ENCODE measurements around the gene ACSBG1.

ACSBG1 gene

DNA sequence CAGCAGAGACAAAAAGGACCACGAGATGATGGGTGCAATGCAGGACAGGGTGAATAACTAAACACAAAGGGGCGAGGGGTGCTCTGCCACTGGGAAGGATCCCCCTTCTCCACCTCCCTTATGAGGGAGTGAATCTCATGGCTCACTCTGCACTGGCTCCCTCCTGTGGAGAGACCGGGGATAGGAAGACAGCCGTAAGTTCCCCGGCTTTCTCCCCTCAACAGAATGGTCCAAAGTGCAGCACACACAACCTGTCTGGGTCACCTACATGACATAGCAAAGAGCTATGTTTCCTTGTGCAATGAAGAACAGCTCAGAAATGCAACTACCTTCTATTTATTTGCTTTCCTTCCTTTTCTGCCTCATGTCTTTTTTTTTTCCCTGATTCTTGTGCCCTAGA, 7.8 kb upstream of the ACSBG1 start:
- no peak overlapping the region for H2AK5ac ChIP-seq (ENCODE audit: low read length)
- no peak overlapping the region for H3K4me2 ChIP-seq (ENCODE audit: low read length)
- no peak overlapping the region for H3K4ac ChIP-seq (ENCODE audit: low read depth, low read length)
- no peaks in the 10 kb centered on the region for H3K27me3 ChIP-seq (ENCODE audit: insufficient read depth, low read length, poor library complexity)
- H2BK5ac ChIP-seq (ENCODE audit: low read length), result no peak overlapping the region
- no peak overlapping the region for H2BK15ac ChIP-seq (replicated peaks; ENCODE audit: low read depth)
- H3K79me1 ChIP-seq (ENCODE audit: low read length), result no peaks in the 10 kb centered on the region
- no peak overlapping the region for H3K18ac ChIP-seq (ENCODE audit: low read length)
- peaks cover 7% of the 10 kb centered on the region for H3K4me1 ChIP-seq (ENCODE audit: control insufficient read depth, low read depth, low read length)
- no peaks in the 10 kb centered on the region for H3K79me2 ChIP-seq (ENCODE audit: control insufficient read depth, insufficient read depth, low read length)
- no peak overlapping the region for H3K23ac ChIP-seq (ENCODE audit: low read length)
- H3K9ac ChIP-seq (ENCODE audit: low read length), result no peak overlapping the region
- H3K56ac ChIP-seq (ENCODE audit: low read length), result no peak overlapping the region
- DNase-seq, result peak; percentile 48
- no peak overlapping the region for H4K5ac ChIP-seq (ENCODE audit: low read length)
- no CpG with 5 or more reads among the region's 5 CpGs for WGBS (ENCODE audit: extremely low coverage, insufficient coverage, low lambda C conversion rate)
- no peak overlapping the region for H4K8ac ChIP-seq (ENCODE audit: low read depth, low read length)
- H3K36me3 ChIP-seq (ENCODE audit: control insufficient read depth, insufficient read depth, low read length), result no peaks in the 10 kb centered on the region
- H3K27ac ChIP-seq (ENCODE audit: low read depth, low read length), result no peak overlapping the region
- H3K4me3 ChIP-seq (ENCODE audit: low read length), result no peak overlapping the region
- no peak overlapping the region for H2BK120ac ChIP-seq (ENCODE audit: low read depth, low read length)

DNA sequence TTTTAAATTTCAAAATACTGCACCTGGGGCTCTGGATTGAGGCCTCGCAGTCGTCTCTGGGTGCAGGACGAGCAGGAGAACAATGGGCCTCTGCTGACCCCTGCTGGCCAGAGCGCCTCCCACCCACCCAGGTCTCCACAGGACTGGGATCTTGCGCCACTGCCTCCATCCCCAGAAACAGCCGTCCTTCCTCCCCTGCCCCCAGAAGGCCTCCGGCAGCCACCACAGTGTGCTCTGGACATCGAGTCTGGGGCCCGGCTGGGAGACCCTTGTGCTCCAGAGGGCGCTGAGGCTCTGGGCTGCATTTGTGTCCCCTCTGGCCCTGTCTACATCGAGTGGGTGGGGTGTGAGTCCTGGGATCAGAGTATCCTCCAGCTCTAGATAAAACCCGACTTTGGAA, 6.7 kb upstream of the ACSBG1 start:
- Histone ChIP-seq H3K79me2 (ENCODE audit: control insufficient read depth, insufficient read depth, low read length) (no peaks in the 10 kb centered on the region), H3K4me1 (ENCODE audit: control insufficient read depth, low read depth, low read length) (peaks cover 7% of the 10 kb centered on the region), H3K4me2 (ENCODE audit: low read length) (no peak overlapping the region), H3K56ac (ENCODE audit: low read length) (no peak overlapping the region), H3K23ac (ENCODE audit: low read length) (no peak overlapping the region), H3K9ac (ENCODE audit: low read length) (no peak overlapping the region), H3K36me3 (ENCODE audit: control insufficient read depth, insufficient read depth, low read length) (no peaks in the 10 kb centered on the region), H3K79me1 (ENCODE audit: low read length) (no peaks in the 10 kb centered on the region), H3K27me3 (ENCODE audit: insufficient read depth, low read length, poor library complexity) (no peaks in the 10 kb centered on the region), H4K8ac (ENCODE audit: low read depth, low read length) (no peak overlapping the region), H3K4ac (ENCODE audit: low read depth, low read length) (no peak overlapping the region), H4K5ac (ENCODE audit: low read length) (no peak overlapping the region), H2AK5ac (ENCODE audit: low read length) (no peak overlapping the region), H3K18ac (ENCODE audit: low read length) (no peak overlapping the region), H2BK15ac (replicated peaks; ENCODE audit: low read depth) (no peak overlapping the region), H3K27ac (ENCODE audit: low read depth, low read length) (no peak overlapping the region), H3K4me3 (ENCODE audit: low read length) (no peak overlapping the region), H2BK5ac (ENCODE audit: low read length) (no peak overlapping the region), H2BK120ac (ENCODE audit: low read depth, low read length) (no peak overlapping the region)
- peak; percentile 87 for DNase-seq
- WGBS (ENCODE audit: extremely low coverage, insufficient coverage, low lambda C conversion rate), result no CpG with 5 or more reads among the region's 12 CpGs

- Histone ChIP-seq H2BK120ac (ENCODE audit: low read depth, low read length) (no peak overlapping the region), H3K23ac (ENCODE audit: low read length) (no peak overlapping the region), H4K5ac (ENCODE audit: low read length) (no peak overlapping the region), H3K36me3 (ENCODE audit: control insufficient read depth, insufficient read depth, low read length) (no peaks in the 10 kb centered on the region), H3K18ac (ENCODE audit: low read length) (no peak overlapping the region), H3K79me1 (ENCODE audit: low read length) (no peaks in the 10 kb centered on the region), H3K56ac (ENCODE audit: low read length) (no peak overlapping the region), H3K27me3 (ENCODE audit: insufficient read depth, low read length, poor library complexity) (no peaks in the 10 kb centered on the region), H3K9ac (ENCODE audit: low read length) (no peak overlapping the region), H4K8ac (ENCODE audit: low read depth, low read length) (no peak overlapping the region), H3K4ac (ENCODE audit: low read depth, low read length) (no peak overlapping the region), H3K27ac (ENCODE audit: low read depth, low read length) (no peak overlapping the region), H3K4me2 (ENCODE audit: low read length) (no peak overlapping the region), H3K4me1 (ENCODE audit: control insufficient read depth, low read depth, low read length) (peaks cover 7% of the 10 kb centered on the region), H3K4me3 (ENCODE audit: low read length) (no peak overlapping the region), H2BK15ac (replicated peaks; ENCODE audit: low read depth) (no peak overlapping the region), H2BK5ac (ENCODE audit: low read length) (no peak overlapping the region), H2AK5ac (ENCODE audit: low read length) (no peak overlapping the region), H3K79me2 (ENCODE audit: control insufficient read depth, insufficient read depth, low read length) (no peaks in the 10 kb centered on the region)
- no peak for DNase-seq
- no CpG with 5 or more reads among the region's 5 CpGs for WGBS (ENCODE audit: extremely low coverage, insufficient coverage, low lambda C conversion rate)
These were observed 5.4 kb upstream of the ACSBG1 start for GRCh38 chr15:78239811-78240210.

GRCh38 chr15:78237146-78237545, 2.8 kb upstream of the ACSBG1 start:
- no peaks in the 10 kb centered on the region for H3K4me1 ChIP-seq (ENCODE audit: control insufficient read depth, low read depth, low read length)
- no peak overlapping the region for H2BK120ac ChIP-seq (ENCODE audit: low read depth, low read length)
- no peak overlapping the region for H3K4me3 ChIP-seq (ENCODE audit: low read length)
- H4K5ac ChIP-seq (ENCODE audit: low read length), result no peak overlapping the region
- no peak overlapping the region for H4K8ac ChIP-seq (ENCODE audit: low read depth, low read length)
- no peak overlapping the region for H3K4me2 ChIP-seq (ENCODE audit: low read length)
- H3K79me1 ChIP-seq (ENCODE audit: low read length), result no peaks in the 10 kb centered on the region
- H3K4ac ChIP-seq (ENCODE audit: low read depth, low read length), result no peak overlapping the region
- no peak overlapping the region for H2BK15ac ChIP-seq (replicated peaks; ENCODE audit: low read depth)
- no peak overlapping the region for H3K27ac ChIP-seq (ENCODE audit: low read depth, low read length)
- no CpG with 5 or more reads among the region's 6 CpGs for WGBS (ENCODE audit: extremely low coverage, insufficient coverage, low lambda C conversion rate)
- no peaks in the 10 kb centered on the region for H3K36me3 ChIP-seq (ENCODE audit: control insufficient read depth, insufficient read depth, low read length)
- no peak overlapping the region for H3K23ac ChIP-seq (ENCODE audit: low read length)
- no peak for DNase-seq
- no peak overlapping the region for H2AK5ac ChIP-seq (ENCODE audit: low read length)
- H3K79me2 ChIP-seq (ENCODE audit: control insufficient read depth, insufficient read depth, low read length), result no peaks in the 10 kb centered on the region
- H3K9ac ChIP-seq (ENCODE audit: low read length), result no peak overlapping the region
- no peak overlapping the region for H2BK5ac ChIP-seq (ENCODE audit: low read length)
- no peaks in the 10 kb centered on the region for H3K27me3 ChIP-seq (ENCODE audit: insufficient read depth, low read length, poor library complexity)
- H3K56ac ChIP-seq (ENCODE audit: low read length), result no peak overlapping the region
- no peak overlapping the region for H3K18ac ChIP-seq (ENCODE audit: low read length)

DNA sequence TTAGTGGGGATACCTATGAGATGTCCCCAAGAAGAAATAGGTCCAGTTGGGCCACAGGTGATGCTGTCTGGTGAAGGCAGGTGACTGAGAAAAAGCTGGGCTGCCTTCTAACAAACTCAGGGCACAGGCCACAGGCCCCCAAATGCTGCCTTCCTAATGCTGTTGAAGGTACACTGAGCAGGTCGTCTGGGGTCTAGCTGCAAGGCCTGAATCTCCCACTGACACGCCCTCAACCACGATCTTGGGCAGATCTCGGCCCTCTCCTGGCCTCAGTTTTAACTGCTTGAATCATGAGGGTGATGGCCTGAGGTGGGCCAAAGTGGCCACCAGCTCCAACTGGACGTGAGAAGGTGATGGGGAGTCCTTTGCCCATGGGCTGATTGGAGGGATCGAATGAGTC, 2.1 kb upstream of the ACSBG1 start:
- no peaks in the 10 kb centered on the region for H3K27me3 ChIP-seq (ENCODE audit: insufficient read depth, low read length, poor library complexity)
- H2AK5ac ChIP-seq (ENCODE audit: low read length), result no peak overlapping the region
- no peak overlapping the region for H3K4me2 ChIP-seq (ENCODE audit: low read length)
- no peak overlapping the region for H4K5ac ChIP-seq (ENCODE audit: low read length)
- no peak overlapping the region for H3K56ac ChIP-seq (ENCODE audit: low read length)
- no peak overlapping the region for H3K23ac ChIP-seq (ENCODE audit: low read length)
- H2BK120ac ChIP-seq (ENCODE audit: low read depth, low read length), result no peak overlapping the region
- no peak overlapping the region for H3K9ac ChIP-seq (ENCODE audit: low read length)
- no peak overlapping the region for H3K18ac ChIP-seq (ENCODE audit: low read length)
- DNase-seq, result no peak
- no peaks in the 10 kb centered on the region for H3K36me3 ChIP-seq (ENCODE audit: control insufficient read depth, insufficient read depth, low read length)
- H3K4me1 ChIP-seq (ENCODE audit: control insufficient read depth, low read depth, low read length), result no peaks in the 10 kb centered on the region
- no peak overlapping the region for H2BK5ac ChIP-seq (ENCODE audit: low read length)
- no peak overlapping the region for H2BK15ac ChIP-seq (replicated peaks; ENCODE audit: low read depth)
- no CpG with 5 or more reads among the region's 6 CpGs for WGBS (ENCODE audit: extremely low coverage, insufficient coverage, low lambda C conversion rate)
- H3K79me1 ChIP-seq (ENCODE audit: low read length), result no peaks in the 10 kb centered on the region
- H3K27ac ChIP-seq (ENCODE audit: low read depth, low read length), result no peak overlapping the region
- no peak overlapping the region for H3K4ac ChIP-seq (ENCODE audit: low read depth, low read length)
- H4K8ac ChIP-seq (ENCODE audit: low read depth, low read length), result no peak overlapping the region
- H3K4me3 ChIP-seq (ENCODE audit: low read length), result no peak overlapping the region
- no peaks in the 10 kb centered on the region for H3K79me2 ChIP-seq (ENCODE audit: control insufficient read depth, insufficient read depth, low read length)

DNA sequence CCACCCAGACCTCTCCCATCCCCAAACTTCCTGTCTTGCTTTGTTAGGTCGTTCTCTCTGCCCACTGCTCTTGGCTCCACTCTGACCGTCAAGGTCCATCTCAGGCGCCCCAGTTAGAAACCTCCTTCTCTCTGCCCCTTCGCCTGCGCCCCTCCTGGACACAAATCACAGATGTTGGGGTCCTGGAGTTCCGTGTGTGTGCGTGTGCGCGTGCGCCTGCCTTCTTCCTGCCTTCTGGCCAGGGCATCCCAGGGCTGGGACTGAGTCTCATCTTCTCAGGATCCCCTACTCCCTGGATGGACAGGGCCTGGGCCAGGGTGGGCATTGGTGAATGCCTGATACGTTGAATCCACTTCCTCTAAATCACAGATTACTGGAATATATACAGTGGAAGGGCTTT, 869 bp downstream of the ACSBG1 start:
- H4K5ac ChIP-seq (ENCODE audit: low read length), result no peak overlapping the region
- H2BK5ac ChIP-seq (ENCODE audit: low read length), result no peak overlapping the region
- no peaks in the 10 kb centered on the region for H3K79me1 ChIP-seq (ENCODE audit: low read length)
- H3K27me3 ChIP-seq (ENCODE audit: insufficient read depth, low read length, poor library complexity), result no peaks in the 10 kb centered on the region
- WGBS (ENCODE audit: extremely low coverage, insufficient coverage, low lambda C conversion rate), result no CpG with 5 or more reads among the region's 11 CpGs
- H2BK15ac ChIP-seq (replicated peaks; ENCODE audit: low read depth), result no peak overlapping the region
- no peak overlapping the region for H2BK120ac ChIP-seq (ENCODE audit: low read depth, low read length)
- H3K79me2 ChIP-seq (ENCODE audit: control insufficient read depth, insufficient read depth, low read length), result no peaks in the 10 kb centered on the region
- no peak overlapping the region for H2AK5ac ChIP-seq (ENCODE audit: low read length)
- H3K23ac ChIP-seq (ENCODE audit: low read length), result no peak overlapping the region
- no peak overlapping the region for H3K9ac ChIP-seq (ENCODE audit: low read length)
- no peak overlapping the region for H3K18ac ChIP-seq (ENCODE audit: low read length)
- no peak overlapping the region for H4K8ac ChIP-seq (ENCODE audit: low read depth, low read length)
- no peak overlapping the region for H3K4ac ChIP-seq (ENCODE audit: low read depth, low read length)
- H3K36me3 ChIP-seq (ENCODE audit: control insufficient read depth, insufficient read depth, low read length), result no peaks in the 10 kb centered on the region
- H3K56ac ChIP-seq (ENCODE audit: low read length), result no peak overlapping the region
- no peaks in the 10 kb centered on the region for H3K4me1 ChIP-seq (ENCODE audit: control insufficient read depth, low read depth, low read length)
- no peak for DNase-seq
- no peak overlapping the region for H3K4me2 ChIP-seq (ENCODE audit: low read length)
- H3K4me3 ChIP-seq (ENCODE audit: low read length), result no peak overlapping the region
- no peak overlapping the region for H3K27ac ChIP-seq (ENCODE audit: low read depth, low read length)
